CD14-positive monocyte (primary cell): Measurements from ENCODE around the gene PCDHA6. TPM values are rescaled to one million over a fixed set of nuclear protein-coding genes. Genes with fewer than 3 reads are reported as not detected.
A peak's percentile ranks its signal among the peaks of the same experiment; 100 is the strongest.

Experiments
- DNase-seq, 3 donors: peaks; one replicate each; pipeline ENCODE4 v3.0.0-alpha.2; 2011 to 2022
- H2AFZ ChIP-seq: 2 replicates; pipeline ENCODE4 v1.6.0; 2012; ENCODE audit warnings: mild to moderate bottlenecking, low read depth, low read length, inconsistent platforms; ENCODE audit not compliant: insufficient read depth, poor library complexity, severe bottlenecking
- H3K27ac ChIP-seq, 2 donors: 1 replicate in 1 of 2; 2 replicates in 1 of 2; pipeline ENCODE4 v1.5.1; 2012 to 2013; ENCODE audit warnings: low read length in 2 of 2, control low read depth in 1 of 2, inconsistent platforms in 1 of 2, low read depth in 1 of 2, mild to moderate bottlenecking in 1 of 2
- H3K27me3 ChIP-seq, 2 donors: one replicate each; pipeline versions ENCODE4 v1.6.0 to v1.6.1; 2011 to 2013; ENCODE audit warnings: low read length in 2 of 2; ENCODE audit not compliant: control insufficient read depth in 2 of 2, insufficient read depth in 2 of 2
- H3K36me3 ChIP-seq, 2 donors: replicated peaks in 1 of 2; 1 replicate in 1 of 2; 2 replicates in 1 of 2; pipeline versions ENCODE4 v1.5.1 to v1.6.1; 2012 to 2013; ENCODE audit warnings: low read length in 2 of 2, control low read depth in 1 of 2, inconsistent platforms in 1 of 2, mild to moderate bottlenecking in 1 of 2; ENCODE audit not compliant: insufficient read depth in 2 of 2, control insufficient read depth in 1 of 2
- H3K4me1 ChIP-seq, 2 donors: 1 replicate in 1 of 2; 2 replicates in 1 of 2; pipeline versions ENCODE4 v1.5.1 to v1.6.1; 2012 to 2013; ENCODE audit warnings: low read length in 2 of 2, control low read depth in 1 of 2, inconsistent platforms in 1 of 2, mild to moderate bottlenecking in 1 of 2, moderate library complexity in 1 of 2; ENCODE audit not compliant: insufficient read depth in 2 of 2, control insufficient read depth in 1 of 2
- H3K4me2 ChIP-seq: replicated peaks from 2 replicates; pipeline ENCODE3; 2012; ENCODE audit warnings: low read length, moderate library complexity, mild to moderate bottlenecking; ENCODE audit not compliant: poor library complexity, severe bottlenecking; ENCODE audit errors: extremely low read depth
- H3K4me3 ChIP-seq, 3 experiments: fragments of 200-600 bp in 1 of 3; sonication (generic) in 1 of 3; replicated peaks in 1 of 3; 1 replicate in 2 of 3; 2 replicates in 1 of 3; pipeline ENCODE4 v1.5.1; 2011 to 2013; ENCODE audit warnings: low read length in 3 of 3, mild to moderate bottlenecking in 3 of 3, control low read depth in 2 of 3, low read depth in 2 of 3, inconsistent platforms in 1 of 3, moderate library complexity in 1 of 3
- H3K79me2 ChIP-seq: 2 replicates; pipeline ENCODE4 v1.6.0; 2012; ENCODE audit warnings: mild to moderate bottlenecking, control low read depth, inconsistent platforms, low read length, moderate library complexity; ENCODE audit not compliant: insufficient read depth
- H3K9ac ChIP-seq: 2 replicates; pipeline ENCODE4 v1.6.0; 2017; ENCODE audit warnings: low read length, mild to moderate bottlenecking; ENCODE audit not compliant: insufficient read depth, poor library complexity, severe bottlenecking
- H3K9me3 ChIP-seq, 2 donors: replicated peaks in 1 of 2; 1 replicate in 1 of 2; 2 replicates in 1 of 2; pipeline versions ENCODE4 v1.5.1 to v1.6.1; 2012 to 2013; ENCODE audit warnings: low read length in 2 of 2, control low read depth in 1 of 2; ENCODE audit not compliant: control insufficient read depth in 1 of 2, insufficient read depth in 1 of 2
- H4K20me1 ChIP-seq: 2 replicates; pipeline ENCODE4 v1.6.0; 2012; ENCODE audit warnings: mild to moderate bottlenecking, low read length, control low read depth, moderate library complexity; ENCODE audit not compliant: insufficient read depth
- H3K27ac Mint-ChIP-seq, 7 donors: one replicate each; pipeline ENCODE4 v1.8.0; 2020; ENCODE audit warnings: mild to moderate bottlenecking in 7 of 7, mixed read lengths in 7 of 7, moderate library complexity in 6 of 7, inconsistent platforms in 2 of 7
- H3K27me3 Mint-ChIP-seq, 3 donors: one replicate each; pipeline ENCODE4 v1.8.0; 2021 to 2022; ENCODE audit warnings: low read depth in 3 of 3, mild to moderate bottlenecking in 3 of 3, mixed read lengths in 3 of 3, moderate library complexity in 3 of 3, inconsistent platforms in 1 of 3
- H3K36me3 Mint-ChIP-seq, 2 donors: one replicate each; pipeline ENCODE4 v1.8.0; 2020; ENCODE audit warnings: mixed read lengths in 2 of 2, inconsistent platforms in 1 of 2, mild to moderate bottlenecking in 1 of 2
- H3K4me1 Mint-ChIP-seq: one replicate; pipeline ENCODE4 v1.8.0; 2020; ENCODE audit warnings: mild to moderate bottlenecking, mixed read lengths
- H3K4me3 Mint-ChIP-seq, 2 donors: one replicate each; pipeline ENCODE4 v1.8.0; 2020; ENCODE audit warnings: mild to moderate bottlenecking in 2 of 2, mixed read lengths in 2 of 2, moderate library complexity in 1 of 2
- H3K9me3 Mint-ChIP-seq, 7 donors: one replicate each; pipeline ENCODE4 v1.8.0; 2020 to 2022; ENCODE audit warnings: mixed read lengths in 7 of 7, mild to moderate bottlenecking in 6 of 7, moderate library complexity in 6 of 7, inconsistent platforms in 2 of 7
- WGBS: methylation state at CpG from one replicate; pipeline ENCODE4 v1.1.5; 2013; ENCODE audit warnings: missing lambda C conversion rate; ENCODE audit not compliant: insufficient coverage; 5-methylcytosine and 5-hydroxymethylcytosine counted together
- intact Hi-C, 2 donors: fragments of 100-400 bp; cut with micrococcal nuclease; formaldehyde crosslinking; loops; one replicate each; pipeline versions ENCODE4 v1.15.0 to v1.15.1; 2023
- polyA plus RNA-seq, 3 donors: library from polyadenylated mRNA; depleted of rRNA in 1 of 3; unstranded in 2 of 3; stranded (reverse) in 1 of 3; fragments of 300-500 nt in 2 of 3; fragments of >200 nt in 1 of 3; fragmentation: Illumina TruSeq in 2 of 3; gene quantifications; 1 replicate in 2 of 3; 2 replicates in 1 of 3; pipeline ENCODE4 v1.2.3, GENCODE V29; 2012 to 2021
- TF ChIP-seq, protein P1 (sequence below): fragments of 200-600 bp; IDR thresholded peaks from one replicate; pipeline ENCODE4 v1.8.0; 2022; ENCODE audit warnings: antibody characterized with exemption, mild to moderate bottlenecking

PCDHA6 gene
- polyA plus RNA-seq, 3 donors = not detected

GRCh38 chr5:140855772-140856674 lies 28.3 kb downstream of the PCDHA6 start, which contains the start of gene PCDHA10:
Gene PCDHA10, plus strand, starts transcription at chr5:140855897. Its CDS starts 152 bp downstream, at chr5:140856049.
- no peak for DNase-seq
- Mint-ChIP-seq H3K27ac (no peak within 1 kb of the TSS), H3K4me3 (peak within 1 kb of the TSS in 1 of 2 donors; percentile 32), H3K9me3 (peaks cover 18 to 51% (median 41%) of the 10 kb centered on the region in 7 donors), H3K27me3 (peaks cover 5 to 12% (median 10%) of the 10 kb centered on the region in 3 donors), H3K36me3 (no peaks in the 10 kb centered on the region), H3K4me1 (no peaks in the 10 kb centered on the region)
- Histone ChIP-seq H3K27ac (no peak within 1 kb of the TSS), H3K9me3 (peaks cover 37 to 45% of the 10 kb centered on the region in 2 donors), H3K4me2 (no peak within 1 kb of the TSS), H3K27me3 (peaks cover 0 to 13% of the 10 kb centered on the region in 2 donors), H2AFZ (no peak within 1 kb of the TSS), H3K4me3 (no peak within 1 kb of the TSS), H4K20me1 (no peaks in the 10 kb centered on the region), H3K4me1 (no peaks in the 10 kb centered on the region), H3K36me3 (no peaks in the 10 kb centered on the region), H3K79me2 (no peaks in the 10 kb centered on the region), H3K9ac (no peak within 1 kb of the TSS)
- WGBS = 23% methylated on average over 17 of the region's 44 CpGs
- intact Hi-C loops = no loop called here
- TF ChIP-seq, protein P1, sequence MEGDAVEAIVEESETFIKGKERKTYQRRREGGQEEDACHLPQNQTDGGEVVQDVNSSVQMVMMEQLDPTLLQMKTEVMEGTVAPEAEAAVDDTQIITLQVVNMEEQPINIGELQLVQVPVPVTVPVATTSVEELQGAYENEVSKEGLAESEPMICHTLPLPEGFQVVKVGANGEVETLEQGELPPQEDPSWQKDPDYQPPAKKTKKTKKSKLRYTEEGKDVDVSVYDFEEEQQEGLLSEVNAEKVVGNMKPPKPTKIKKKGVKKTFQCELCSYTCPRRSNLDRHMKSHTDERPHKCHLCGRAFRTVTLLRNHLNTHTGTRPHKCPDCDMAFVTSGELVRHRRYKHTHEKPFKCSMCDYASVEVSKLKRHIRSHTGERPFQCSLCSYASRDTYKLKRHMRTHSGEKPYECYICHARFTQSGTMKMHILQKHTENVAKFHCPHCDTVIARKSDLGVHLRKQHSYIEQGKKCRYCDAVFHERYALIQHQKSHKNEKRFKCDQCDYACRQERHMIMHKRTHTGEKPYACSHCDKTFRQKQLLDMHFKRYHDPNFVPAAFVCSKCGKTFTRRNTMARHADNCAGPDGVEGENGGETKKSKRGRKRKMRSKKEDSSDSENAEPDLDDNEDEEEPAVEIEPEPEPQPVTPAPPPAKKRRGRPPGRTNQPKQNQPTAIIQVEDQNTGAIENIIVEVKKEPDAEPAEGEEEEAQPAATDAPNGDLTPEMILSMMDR = no peak

DNA sequence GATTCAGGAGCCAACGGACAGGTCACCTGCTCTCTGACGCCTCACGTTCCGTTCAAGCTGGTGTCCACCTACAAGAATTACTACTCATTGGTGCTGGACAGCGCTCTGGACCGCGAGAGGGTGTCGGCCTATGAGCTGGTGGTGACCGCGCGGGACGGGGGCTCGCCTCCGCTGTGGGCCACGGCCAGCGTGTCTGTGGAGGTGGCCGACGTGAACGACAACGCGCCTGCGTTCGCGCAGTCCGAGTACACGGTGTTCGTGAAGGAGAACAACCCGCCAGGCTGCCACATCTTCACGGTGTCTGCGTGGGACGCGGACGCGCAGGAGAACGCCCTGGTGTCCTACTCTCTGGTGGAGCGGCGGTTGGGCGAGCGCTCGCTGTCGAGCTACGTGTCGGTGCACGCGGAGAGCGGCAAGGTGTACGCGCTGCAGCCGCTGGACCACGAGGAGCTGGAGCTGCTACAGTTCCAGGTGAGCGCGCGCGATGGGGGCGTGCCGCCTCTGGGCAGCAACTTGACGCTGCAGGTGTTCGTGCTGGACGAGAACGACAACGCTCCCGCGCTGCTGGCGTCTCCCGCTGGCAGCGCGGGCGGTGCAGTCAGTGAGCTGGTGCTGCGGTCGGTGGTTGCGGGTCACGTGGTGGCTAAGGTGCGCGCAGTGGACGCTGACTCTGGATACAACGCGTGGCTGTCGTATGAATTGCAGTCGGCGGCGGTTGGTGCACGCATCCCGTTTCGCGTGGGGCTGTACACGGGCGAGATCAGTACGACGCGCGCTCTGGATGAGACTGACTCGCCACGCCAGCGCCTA lies 29.6 kb downstream of the PCDHA6 start:
- H3K9me3 Mint-ChIP-seq = peaks cover 28 to 61% (median 52%) of the 10 kb centered on the region in 7 donors
- H3K36me3 ChIP-seq = no peaks in the 10 kb centered on the region
- no peak overlapping the region for H3K4me2 ChIP-seq
- peaks cover 49 to 58% of the 10 kb centered on the region in 2 donors for H3K9me3 ChIP-seq
- intact Hi-C loops = no loop called here
- no peak for DNase-seq
- no peaks in the 10 kb centered on the region for H4K20me1 ChIP-seq
- no peak overlapping the region for H2AFZ ChIP-seq
- WGBS = 55% methylated on average over 84 of the region's 94 CpGs
- H3K27me3 ChIP-seq = peaks cover 0 to 13% of the 10 kb centered on the region in 2 donors
- H3K27ac Mint-ChIP-seq = peak overlapping the region in 1 of 7 donors; percentile 28
- no peaks in the 10 kb centered on the region for H3K36me3 Mint-ChIP-seq
- H3K9ac ChIP-seq = no peak overlapping the region
- peaks cover 5 to 12% (median 10%) of the 10 kb centered on the region in 3 donors for H3K27me3 Mint-ChIP-seq
- no peak overlapping the region for H3K27ac ChIP-seq
- TF ChIP-seq, protein P1 = no peak
- no peaks in the 10 kb centered on the region for H3K79me2 ChIP-seq
- no peak overlapping the region for H3K4me3 Mint-ChIP-seq
- H3K4me3 ChIP-seq = no peak overlapping the region
- no peaks in the 10 kb centered on the region for H3K4me1 Mint-ChIP-seq
- H3K4me1 ChIP-seq = no peaks in the 10 kb centered on the region
